Stimulated activated CD8-positive, alpha-beta memory T cell treated with anti-CD3 and anti-CD28 coated beads, Interleukin-15, amount 100 ng/mL, for 1 hour (primary cell): ENCODE results near the gene CHST11.

Experiments used
- DNase-seq: peaks from one replicate; pipeline ENCODE4 v3.0.0-alpha.2; 2020; ENCODE audit warnings: low read depth

The CHST11 gene

GRCh38 chr12:104809706-104810385 lies 353.1 kb downstream of the CHST11 start:
- DNase-seq = no peak
